GM12865 (cell line): ENCODE measurements around the gene ZNF516.

Experiments
- DNase-seq: peaks from one replicate; pipeline ENCODE4 v3.0.0; 2010; ENCODE audit warnings: low read depth
- H3K4me3 ChIP-seq: 2 replicates; pipeline ENCODE4 v1.5.1; 2011; ENCODE audit warnings: mild to moderate bottlenecking, low read depth, low read length, control low read depth
- CTCF ChIP-seq: IDR thresholded peaks from 2 replicates; pipeline ENCODE4 v1.5.1; 2011; ENCODE audit warnings: low read length, control low read depth, low read depth, inconsistent platforms; ENCODE audit not compliant: insufficient read depth; ENCODE audit errors: missing control alignments

Gene ZNF516

GRCh38 chr18:76459312-76459686 lies 35.7 kb downstream of the ZNF516 start:
- no peak for TF ChIP-seq CTCF
- DNase-seq: no peak
- H3K4me3 ChIP-seq: no peak overlapping the region

- TF ChIP-seq CTCF: no peak
- H3K4me3 ChIP-seq: no peak overlapping the region
- no peak for DNase-seq
Observed at GRCh38 chr18:76458522-76459311, 36.3 kb downstream of the ZNF516 start.

- no peak for DNase-seq
- no peak overlapping the region for H3K4me3 ChIP-seq
Observed at GRCh38 chr18:76457957-76458356, 37.1 kb downstream of the ZNF516 start.

GRCh38 chr18:76457475-76457874 lies 37.6 kb downstream of the ZNF516 start:
- no peak for DNase-seq
- no peak overlapping the region for H3K4me3 ChIP-seq

More at GRCh38 chr18:76457957-76458356, 37.1 kb downstream of the ZNF516 start:
- no peak for TF ChIP-seq CTCF

GRCh38 chr18:76456823-76457222 lies 38.2 kb downstream of the ZNF516 start:
- DNase-seq: peak; percentile 72
- TF ChIP-seq CTCF: no peak
- peak overlapping the region; percentile 8 for H3K4me3 ChIP-seq

More at GRCh38 chr18:76457475-76457874, 37.6 kb downstream of the ZNF516 start:
- no peak for TF ChIP-seq CTCF

GRCh38 chr18:76456018-76456750 lies 38.9 kb downstream of the ZNF516 start:
- no peak for TF ChIP-seq CTCF

More at GRCh38 chr18:76456018-76456750, 38.9 kb downstream of the ZNF516 start:
- peak overlapping the region; percentile 19 for H3K4me3 ChIP-seq
- peak; percentile 64 for DNase-seq
